ENCODE results near the gene KCNQ4. TPM values are rescaled to one million over a fixed set of nuclear protein-coding genes. Genes with fewer than 3 reads are reported as not detected.

Gene KCNQ4
- total and polyA plus RNA-seq, 2 of the 13 experiments (the other 11 are each of a cell fraction or from before 2014, with no cell fraction given): 0.02 to 0.09 TPM

GRCh38 chr1:40839943-40840335 lies 56.4 kb downstream of the KCNQ4 start:
- ATAC-seq: no peak
- peaks cover 0 to 6% of the 10 kb centered on the region in 2 experiments; a peak in 1 of 5 replicates for H3K27me3 ChIP-seq (ENCODE audit: control insufficient read depth in 1 of 2, insufficient read depth in 2 of 2, low read length in 2 of 2)
- H3K9ac ChIP-seq (ENCODE audit: insufficient read depth, low read depth, low read length): no peak overlapping the region
- H3K4me2 ChIP-seq (ENCODE audit: low read depth, low read length): no peak overlapping the region
- no peak overlapping the region for H3K27ac ChIP-seq (ENCODE audit: extremely low read length, insufficient read depth, low read length)
- no peaks in the 10 kb centered on the region; the same call in 1 of the 2 replicates for H3K9me3 ChIP-seq (ENCODE audit: low read length)
- no peak overlapping the region for H2AFZ ChIP-seq (ENCODE audit: low read length)
- no peak overlapping the region for H3K4me3 ChIP-seq (replicated peaks in 1 of 3; ENCODE audit: insufficient read depth in 1 of 3, low read depth in 2 of 3, low read length in 3 of 3)
- intact Hi-C loops (cut with micrococcal nuclease; ENCODE audit: unreplicated experiment): loop anchor here (10.0 kb wide), 1 partner anchor 45 kb away; no protein-coding TSS in a partner anchor
- FAIRE-seq: no peak
- ChIA-PET POLR2A (no interaction called here), CTCF (ENCODE audit: low intra/inter-chr PET ratio, low total read pairs) (no interaction called here)
- no peaks in the 10 kb centered on the region for H4K20me1 ChIP-seq (ENCODE audit: insufficient read depth, low read length)
- no peak for DNase-seq (ENCODE audit: low spot score)
- TF ChIP-seq RFX3 (CRISPR knock-in tag; IDR thresholded peaks at IDR 0.05): no peak
- no peak for TF ChIP-seq ZNF580 (CRISPR knock-in tag; IDR thresholded peaks at IDR 0.05; ENCODE audit: borderline replicate concordance, low read depth)
- TF ChIP-seq KLF9 (CRISPR knock-in tag; IDR thresholded peaks at IDR 0.05; ENCODE audit: low read depth): no peak
- no peak for TF ChIP-seq ZSCAN5A (CRISPR knock-in tag; IDR thresholded peaks at IDR 0.05; ENCODE audit: borderline replicate concordance)
- no peak for TF ChIP-seq PCBP1 (IDR thresholded peaks at IDR 0.05; ENCODE audit: borderline replicate concordance, low read depth, low read length)
- no peak for TF ChIP-seq HMG20B (CRISPR knock-in tag; conservative IDR thresholded peaks at IDR 0.05)
- TF ChIP-seq TSC22D2 (CRISPR knock-in tag; IDR thresholded peaks at IDR 0.05; ENCODE audit: borderline replicate concordance): no peak
- no peak for TF ChIP-seq BRD4 (CRISPR knock-in tag; IDR thresholded peaks at IDR 0.05)
- TF ChIP-seq ZFP36L2 (CRISPR knock-in tag; IDR thresholded peaks at IDR 0.05): no peak
- no peak for TF ChIP-seq MED8 (CRISPR knock-in tag; IDR thresholded peaks at IDR 0.05; ENCODE audit: insufficient replicate concordance)
- TF ChIP-seq ZKSCAN1 (IDR thresholded peaks at IDR 0.05; ENCODE audit: low read length): no peak
- H3K79me2 ChIP-seq (ENCODE audit: insufficient read depth, low read length): no peaks in the 10 kb centered on the region
- H3K4me1 ChIP-seq (ENCODE audit: insufficient read depth, low read length): peaks cover 10% of the 10 kb centered on the region; the same call in 1 of the 2 replicates
- BruUV-seq (replicated peaks): no TSS peak
- H3K36me3 ChIP-seq (replicated peaks in 1 of 2; ENCODE audit: control insufficient read depth in 1 of 2, insufficient read depth in 2 of 2, low read length in 2 of 2): no peaks in the 10 kb centered on the region
- in situ Hi-C loops (cut with HindIII; ENCODE audit: extremely low pct_ligation_motif_present, low pct_unique_long_range_greater_than_20kb): loop anchor here (10.0 kb wide), 1 partner anchor 215 kb away; no protein-coding TSS in a partner anchor
- WGBS (ENCODE audit: low lambda C conversion rate): 83% methylated on average over 4 of the region's 5 CpGs

All from HepG2 (cell line).